ENCODE results near the gene ODF4. TPM values are rescaled to one million over a fixed set of nuclear protein-coding genes. Genes with fewer than 3 reads are reported as not detected.

Gene ODF4
- total RNA-seq, result not detected in 2 replicates
- long read RNA-seq, result 0 reads

GRCh38 chr17:8339540-8339939, at the start of gene ODF4:
Gene ODF4, plus strand, starts transcription at chr17:8339840. Its CDS starts 212 bp downstream, at chr17:8340052.
- DNase-seq (ENCODE audit: low spot score, unreplicated experiment), result no peak
- H3K36me3 Mint-ChIP-seq (ENCODE audit: insufficient read depth), result no peaks in the 10 kb centered on the region
- H3K27me3 Mint-ChIP-seq, result peaks cover 18% of the 10 kb centered on the region
- H3K9me3 Mint-ChIP-seq (ENCODE audit: low read depth), result no peaks in the 10 kb centered on the region
- H3K27ac Mint-ChIP-seq, result no peak within 1 kb of the TSS
- peaks cover 4% of the 10 kb centered on the region for H3K4me1 Mint-ChIP-seq (ENCODE audit: low read depth)
- H3K4me3 Mint-ChIP-seq (ENCODE audit: low read depth), result no peak within 1 kb of the TSS
- no peak for TF ChIP-seq CTCF (IDR thresholded peaks at IDR 0.05; ENCODE audit: unreplicated experiment)

GRCh38 chr17:8290043-8290442, 49.6 kb upstream of the ODF4 start:
- TF ChIP-seq CTCF (IDR thresholded peaks at IDR 0.05; ENCODE audit: unreplicated experiment), result no peak
- H3K36me3 Mint-ChIP-seq (ENCODE audit: insufficient read depth), result peaks cover 1% of the 10 kb centered on the region

GRCh38 chr17:8292639-8293395, 46.8 kb upstream of the ODF4 start:
- H3K9me3 Mint-ChIP-seq (ENCODE audit: low read depth), result no peaks in the 10 kb centered on the region
- no peak for DNase-seq (ENCODE audit: low spot score, unreplicated experiment)
- peaks cover 13% of the 10 kb centered on the region for H3K4me1 Mint-ChIP-seq (ENCODE audit: low read depth)
- H3K36me3 Mint-ChIP-seq (ENCODE audit: insufficient read depth), result peaks cover 1% of the 10 kb centered on the region
- no peaks in the 10 kb centered on the region for H3K27me3 Mint-ChIP-seq
- H3K27ac Mint-ChIP-seq, result no peak overlapping the region
- no peak for TF ChIP-seq CTCF (IDR thresholded peaks at IDR 0.05; ENCODE audit: unreplicated experiment)
- no peak overlapping the region for H3K4me3 Mint-ChIP-seq (ENCODE audit: low read depth)

More at GRCh38 chr17:8290043-8290442, 49.6 kb upstream of the ODF4 start:
- peak overlapping the region; percentile 89 for H3K4me3 Mint-ChIP-seq (ENCODE audit: low read depth)
- no peak overlapping the region for H3K27ac Mint-ChIP-seq
- no peak for DNase-seq (ENCODE audit: low spot score, unreplicated experiment)
- no peaks in the 10 kb centered on the region for H3K9me3 Mint-ChIP-seq (ENCODE audit: low read depth)
- peaks cover 17% of the 10 kb centered on the region for H3K4me1 Mint-ChIP-seq (ENCODE audit: low read depth)
- H3K27me3 Mint-ChIP-seq, result no peaks in the 10 kb centered on the region

GRCh38 chr17:8294361-8294760, 45.3 kb upstream of the ODF4 start:
- Mint-ChIP-seq H3K4me3 (ENCODE audit: low read depth) (peak overlapping the region; percentile 87), H3K36me3 (ENCODE audit: insufficient read depth) (peaks cover 1% of the 10 kb centered on the region), H3K27me3 (no peaks in the 10 kb centered on the region), H3K4me1 (ENCODE audit: low read depth) (peaks cover 8% of the 10 kb centered on the region), H3K9me3 (ENCODE audit: low read depth) (no peaks in the 10 kb centered on the region), H3K27ac (peak overlapping the region; percentile 80)
- TF ChIP-seq CTCF (IDR thresholded peaks at IDR 0.05; ENCODE audit: unreplicated experiment), result no peak
- DNase-seq (ENCODE audit: low spot score, unreplicated experiment), result no peak

- peak overlapping the region; percentile 80 for H3K27ac Mint-ChIP-seq
- H3K9me3 Mint-ChIP-seq (ENCODE audit: low read depth), result no peaks in the 10 kb centered on the region
- peaks cover 8% of the 10 kb centered on the region for H3K4me1 Mint-ChIP-seq (ENCODE audit: low read depth)
- DNase-seq (ENCODE audit: low spot score, unreplicated experiment), result no peak
- peak overlapping the region; percentile 87 for H3K4me3 Mint-ChIP-seq (ENCODE audit: low read depth)
- H3K36me3 Mint-ChIP-seq (ENCODE audit: insufficient read depth), result peaks cover 1% of the 10 kb centered on the region
- H3K27me3 Mint-ChIP-seq, result no peaks in the 10 kb centered on the region
- TF ChIP-seq CTCF (IDR thresholded peaks at IDR 0.05; ENCODE audit: unreplicated experiment), result no peak
These were observed 44.8 kb upstream of the ODF4 start for GRCh38 chr17:8294814-8295316.
